Duodenal mucosa (tissue), 2 donors: ENCODE data around the gene SCAMP4.

Experiments
- H3K27ac ChIP-seq: one replicate; pipeline ENCODE4 v1.7.0; 2013; ENCODE audit warnings: low read depth, low read length
- H3K27me3 ChIP-seq, 2 donors: one replicate each; pipeline ENCODE4 v1.7.0; 2013; ENCODE audit warnings: low read length in 2 of 2, control low read depth in 1 of 2; ENCODE audit not compliant: insufficient read depth in 2 of 2, control insufficient read depth in 1 of 2
- H3K36me3 ChIP-seq, 2 donors: one replicate each; pipeline ENCODE4 v1.7.0; 2013; ENCODE audit warnings: low read length in 2 of 2, control low read depth in 1 of 2; ENCODE audit not compliant: insufficient read depth in 2 of 2, control insufficient read depth in 1 of 2
- H3K4me1 ChIP-seq, 2 donors: one replicate each; pipeline ENCODE4 v1.7.0; 2013; ENCODE audit warnings: low read length in 2 of 2, control low read depth in 1 of 2; ENCODE audit not compliant: insufficient read depth in 2 of 2, control insufficient read depth in 1 of 2
- H3K4me3 ChIP-seq, 2 donors: one replicate each; pipeline ENCODE4 v1.7.0; 2013; ENCODE audit warnings: low read length in 2 of 2, low read depth in 1 of 2
- H3K9ac ChIP-seq, 2 donors: one replicate each; pipeline ENCODE4 v1.7.0; 2013; ENCODE audit warnings: low read length in 2 of 2, low read depth in 1 of 2
- H3K9me3 ChIP-seq, 2 donors: one replicate each; pipeline ENCODE4 v1.7.0; 2013; ENCODE audit warnings: low read length in 2 of 2, control low read depth in 1 of 2; ENCODE audit not compliant: control insufficient read depth in 1 of 2

SCAMP4 gene

DNA sequence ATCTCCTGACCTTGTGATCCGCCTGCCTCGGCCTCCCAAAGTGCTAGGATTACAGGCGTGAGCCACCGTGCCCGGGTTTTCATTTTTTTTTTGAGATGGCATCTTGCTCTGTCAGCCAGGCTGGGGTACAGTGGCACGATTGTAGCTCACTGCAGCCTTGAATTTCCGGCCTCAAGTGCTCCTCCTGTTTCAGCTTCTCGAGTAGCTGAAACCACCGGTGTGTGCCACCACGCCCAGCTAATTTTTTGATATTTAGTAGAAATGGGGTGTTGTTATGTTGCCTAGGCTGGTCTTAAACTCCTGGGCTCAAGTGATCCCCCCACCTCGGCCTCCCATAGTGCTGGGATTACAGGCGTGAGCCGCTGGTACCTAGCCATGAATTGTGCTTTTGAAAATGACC, 5.9 kb downstream of the SCAMP4 start:
- Histone ChIP-seq H3K9me3 (no peaks in the 10 kb centered on the region), H3K27me3 (no peaks in the 10 kb centered on the region), H3K4me3 (no peak overlapping the region), H3K36me3 (peaks cover 0 to 18% of the 10 kb centered on the region in 2 donors), H3K27ac (no peak overlapping the region), H3K9ac (no peak overlapping the region), H3K4me1 (peaks cover 16 to 29% of the 10 kb centered on the region in 2 donors)

DNA sequence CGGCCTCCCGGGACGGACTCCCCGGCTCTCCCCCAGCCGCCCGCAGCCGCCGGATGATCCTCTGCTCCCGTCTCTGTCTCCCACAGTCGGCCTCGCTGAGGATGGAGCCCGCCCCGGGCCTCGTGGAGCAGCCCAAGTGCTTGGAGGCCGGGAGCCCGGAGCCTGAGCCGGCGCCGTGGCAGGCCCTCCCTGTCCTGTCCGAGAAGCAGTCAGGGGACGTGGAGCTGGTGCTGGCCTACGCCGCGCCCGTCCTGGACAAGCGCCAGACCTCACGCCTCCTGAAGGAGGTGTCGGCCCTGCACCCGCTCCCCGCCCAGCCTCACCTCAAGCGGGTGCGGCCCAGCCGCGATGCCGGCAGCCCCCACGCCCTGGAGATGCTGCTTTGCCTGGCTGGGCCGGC, 6.8 kb downstream of the SCAMP4 start:
- no peak overlapping the region for H3K4me3 ChIP-seq
- H3K4me1 ChIP-seq, result peaks cover 15 to 24% of the 10 kb centered on the region in 2 donors
- no peaks in the 10 kb centered on the region for H3K9me3 ChIP-seq
- no peak overlapping the region for H3K9ac ChIP-seq
- peaks cover 0 to 18% of the 10 kb centered on the region in 2 donors for H3K36me3 ChIP-seq
- no peaks in the 10 kb centered on the region for H3K27me3 ChIP-seq
- H3K27ac ChIP-seq, result no peak overlapping the region

DNA sequence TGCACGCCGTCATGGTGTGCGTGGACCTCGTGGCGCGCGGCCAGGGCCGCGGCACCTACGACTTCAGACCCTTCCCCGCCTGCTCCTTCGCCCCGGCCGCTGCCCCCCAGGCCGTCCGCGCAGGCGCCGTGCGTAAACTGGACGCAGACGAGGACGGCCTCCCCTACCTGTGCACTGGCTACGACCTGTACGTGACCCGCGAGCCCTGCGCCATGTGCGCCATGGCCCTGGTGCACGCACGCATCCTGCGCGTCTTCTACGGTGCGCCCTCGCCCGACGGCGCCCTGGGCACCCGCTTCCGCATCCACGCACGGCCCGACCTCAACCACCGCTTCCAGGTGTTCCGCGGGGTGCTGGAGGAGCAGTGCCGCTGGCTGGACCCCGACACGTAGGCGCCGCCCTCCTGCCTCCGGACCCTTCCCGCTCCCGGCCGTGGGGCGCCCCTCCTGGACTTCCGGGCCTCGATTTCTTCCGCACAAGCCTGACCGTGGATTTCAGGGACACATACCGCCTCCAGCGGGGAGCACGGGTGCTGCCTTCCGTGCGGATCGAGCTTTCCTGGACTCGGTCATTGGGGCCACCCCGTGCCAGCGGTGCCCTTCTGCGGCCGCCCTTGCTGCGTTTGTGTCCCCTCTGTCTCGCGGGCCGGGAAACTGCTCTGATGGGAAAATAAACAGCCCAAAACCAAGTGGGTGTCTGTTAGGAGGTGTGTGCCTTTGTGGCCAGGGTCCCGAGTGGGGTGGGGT, 7.7 kb downstream of the SCAMP4 start:
- Histone ChIP-seq H3K27me3 (no peaks in the 10 kb centered on the region), H3K4me1 (peaks cover 12 to 17% of the 10 kb centered on the region in 2 donors), H3K4me3 (no peak overlapping the region), H3K36me3 (peaks cover 2 to 21% of the 10 kb centered on the region in 2 donors), H3K27ac (no peak overlapping the region), H3K9me3 (no peaks in the 10 kb centered on the region), H3K9ac (no peak overlapping the region)

DNA sequence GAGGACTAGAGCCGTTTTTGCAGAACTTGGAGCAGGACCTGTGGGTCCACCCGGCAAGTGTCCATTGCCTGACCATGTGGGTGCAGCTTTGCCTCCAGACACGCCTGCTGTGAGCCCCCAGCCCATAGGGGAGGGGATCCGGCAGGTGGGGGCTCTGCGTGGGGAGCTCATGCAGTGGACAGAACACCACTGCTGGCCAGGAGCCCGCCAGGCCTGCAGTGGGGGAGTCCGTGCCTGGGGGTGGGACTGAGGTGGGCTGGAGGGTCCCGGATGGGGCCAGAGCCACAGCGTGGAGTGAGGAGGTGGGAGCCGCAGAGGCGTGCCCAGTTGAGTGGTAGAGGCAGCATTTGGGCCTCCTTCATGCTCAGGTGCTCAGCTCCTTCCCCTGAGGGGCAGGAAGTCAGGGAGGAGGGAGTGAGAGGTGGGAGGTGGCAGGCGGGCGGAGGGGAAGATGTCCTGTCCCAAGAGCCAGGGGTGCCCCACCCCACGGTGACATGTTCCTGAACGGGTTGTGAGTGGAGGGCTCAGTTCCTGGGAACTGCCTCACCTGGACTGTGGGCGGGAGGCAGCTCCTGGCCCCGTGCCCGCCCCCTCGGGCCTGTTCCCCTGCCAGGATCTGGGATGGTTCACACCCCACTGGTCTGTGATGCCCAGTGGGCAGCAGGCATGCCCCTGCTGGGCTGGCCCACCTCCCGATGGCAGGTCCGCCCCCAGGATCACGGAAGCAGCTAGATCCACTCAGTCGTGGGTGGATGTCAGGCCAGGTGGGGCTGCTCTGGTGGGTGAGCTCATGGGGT, 8.8 kb downstream of the SCAMP4 start:
- H3K9me3 ChIP-seq, result no peaks in the 10 kb centered on the region
- no peak overlapping the region for H3K4me3 ChIP-seq
- no peak overlapping the region for H3K9ac ChIP-seq
- H3K4me1 ChIP-seq, result peaks cover 9 to 12% of the 10 kb centered on the region in 2 donors
- peaks cover 6 to 31% of the 10 kb centered on the region in 2 donors for H3K36me3 ChIP-seq
- no peak overlapping the region for H3K27ac ChIP-seq
- H3K27me3 ChIP-seq, result no peaks in the 10 kb centered on the region

DNA sequence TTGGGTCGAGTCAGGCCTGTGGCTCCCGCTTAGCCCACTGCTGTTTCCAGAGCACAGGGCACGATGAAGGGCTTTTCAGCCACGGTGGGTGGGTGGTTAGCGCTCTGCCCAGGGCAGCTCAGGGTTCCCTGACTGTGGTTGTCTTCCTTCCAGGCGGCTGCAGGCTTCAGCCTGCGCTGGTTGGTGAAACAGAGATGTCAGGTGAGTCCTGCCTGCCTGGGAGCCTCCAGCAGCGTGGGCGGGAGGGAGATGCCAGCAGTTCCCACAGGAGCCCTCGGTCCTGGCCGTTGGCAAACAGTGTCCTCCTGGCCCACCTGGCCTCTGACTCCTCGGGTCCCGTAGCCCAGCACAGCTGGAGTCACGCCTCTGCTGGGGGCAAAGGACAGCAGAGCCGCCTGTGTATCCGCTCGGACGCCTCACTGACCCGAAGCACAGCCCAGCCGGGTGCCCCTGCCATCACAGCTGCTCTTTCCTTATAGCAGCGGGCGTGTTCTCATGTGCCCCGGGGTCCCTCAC, 9.7 kb downstream of the SCAMP4 start:
- H3K9ac ChIP-seq, result no peak overlapping the region
- H3K4me1 ChIP-seq, result peaks cover under 1 to 3% of the 10 kb centered on the region in 2 donors
- no peak overlapping the region for H3K27ac ChIP-seq
- H3K9me3 ChIP-seq, result no peaks in the 10 kb centered on the region
- H3K4me3 ChIP-seq, result no peak overlapping the region
- H3K36me3 ChIP-seq, result peaks cover 6 to 34% of the 10 kb centered on the region in 2 donors
- no peaks in the 10 kb centered on the region for H3K27me3 ChIP-seq

DNA sequence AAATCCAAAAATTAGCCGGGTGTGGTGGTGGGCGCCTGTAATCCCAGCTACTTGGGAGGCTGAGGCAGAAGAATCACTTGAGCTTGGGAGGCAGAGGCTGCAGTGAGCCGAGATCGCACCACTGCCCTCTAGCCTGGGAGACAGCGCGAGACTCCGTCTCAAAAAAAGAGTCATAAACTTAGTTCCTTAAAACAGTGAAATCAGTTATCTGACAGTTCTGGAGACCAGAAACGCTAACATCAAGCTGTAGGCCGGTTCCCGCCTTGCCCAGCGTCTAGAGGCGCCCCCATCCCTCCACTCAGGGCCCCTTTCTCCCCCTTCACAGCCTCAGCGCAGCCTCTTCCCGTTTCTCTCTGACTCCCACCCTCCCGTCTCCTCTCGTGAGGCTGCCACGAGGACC, 11.9 kb downstream of the SCAMP4 start:
- no peak overlapping the region for H3K9ac ChIP-seq
- H3K4me3 ChIP-seq, result no peak overlapping the region
- H3K27ac ChIP-seq, result no peak overlapping the region
- no peaks in the 10 kb centered on the region for H3K4me1 ChIP-seq
- no peaks in the 10 kb centered on the region for H3K9me3 ChIP-seq
- no peaks in the 10 kb centered on the region for H3K27me3 ChIP-seq
- H3K36me3 ChIP-seq, result peaks cover 6 to 49% of the 10 kb centered on the region in 2 donors

DNA sequence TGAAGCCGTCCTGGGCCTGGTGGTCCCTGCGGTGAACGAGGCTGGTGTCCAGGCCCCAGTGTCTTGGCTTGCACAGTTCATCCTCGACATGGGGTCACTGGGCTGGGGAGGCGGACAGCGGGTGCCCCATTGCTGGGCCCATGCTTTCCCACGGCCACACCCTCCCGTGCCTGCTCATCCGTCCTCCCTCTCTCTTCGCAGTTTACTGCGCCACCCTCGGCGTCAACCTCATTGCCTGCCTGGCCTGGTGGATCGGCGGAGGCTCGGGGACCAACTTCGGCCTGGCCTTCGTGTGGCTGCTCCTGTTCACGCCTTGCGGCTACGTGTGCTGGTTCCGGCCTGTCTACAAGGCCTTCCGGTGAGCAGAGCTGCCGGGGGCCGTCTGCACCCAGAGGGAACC, 12.7 kb downstream of the SCAMP4 start:
- Histone ChIP-seq H3K4me3 (no peak overlapping the region), H3K36me3 (peaks cover 11 to 54% of the 10 kb centered on the region in 2 donors), H3K9me3 (no peaks in the 10 kb centered on the region), H3K27ac (no peak overlapping the region), H3K27me3 (no peaks in the 10 kb centered on the region), H3K4me1 (no peaks in the 10 kb centered on the region), H3K9ac (no peak overlapping the region)

DNA sequence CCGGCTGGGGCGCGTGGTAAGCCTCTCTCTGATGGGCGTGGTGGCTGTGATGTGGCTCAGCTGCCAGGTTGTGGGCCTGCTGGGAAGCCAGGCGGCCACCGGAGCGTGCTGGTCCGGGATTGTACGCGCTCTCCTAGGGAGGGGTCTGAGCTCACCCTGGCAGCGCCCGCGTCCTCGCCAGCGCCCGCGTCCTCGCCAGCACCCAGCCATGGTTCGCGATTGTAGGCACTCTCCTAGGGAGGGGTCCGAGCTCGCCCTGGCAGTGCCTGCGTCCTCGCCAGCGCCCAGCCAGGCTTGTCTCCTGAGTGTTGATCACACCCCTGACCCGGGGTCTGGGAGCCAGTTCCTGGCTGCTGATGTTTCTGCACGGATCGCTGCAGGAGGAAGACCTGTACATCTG, 13.8 kb downstream of the SCAMP4 start:
- no peak overlapping the region for H3K9ac ChIP-seq
- no peak overlapping the region for H3K27ac ChIP-seq
- no peaks in the 10 kb centered on the region for H3K4me1 ChIP-seq
- no peaks in the 10 kb centered on the region for H3K27me3 ChIP-seq
- H3K36me3 ChIP-seq, result peaks cover 16 to 45% of the 10 kb centered on the region in 2 donors
- H3K9me3 ChIP-seq, result no peaks in the 10 kb centered on the region
- H3K4me3 ChIP-seq, result no peak overlapping the region

DNA sequence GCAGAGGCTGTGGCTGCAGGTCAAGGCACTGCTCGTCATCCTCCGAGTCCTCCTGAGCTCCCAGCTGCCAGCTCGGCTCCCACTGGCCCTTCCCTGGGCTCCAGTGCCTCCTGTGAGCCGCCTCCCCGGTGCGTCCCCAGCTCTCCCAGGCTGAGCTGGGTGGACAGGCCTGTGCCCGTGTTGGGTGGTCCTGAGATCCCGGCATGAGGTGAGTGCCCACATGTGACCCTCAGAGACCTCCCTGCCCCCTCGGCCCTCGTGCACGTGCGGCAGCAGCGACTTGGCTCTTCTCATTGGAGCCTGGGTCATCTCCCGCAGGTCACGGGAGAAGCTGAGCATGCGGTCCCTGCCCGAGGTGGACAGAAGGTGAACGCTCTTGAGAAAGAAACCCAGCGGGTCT, 15.4 kb downstream of the SCAMP4 start:
- H3K4me1 ChIP-seq, result no peaks in the 10 kb centered on the region
- no peak overlapping the region for H3K27ac ChIP-seq
- no peak overlapping the region for H3K4me3 ChIP-seq
- H3K27me3 ChIP-seq, result no peaks in the 10 kb centered on the region
- H3K9ac ChIP-seq, result no peak overlapping the region
- H3K36me3 ChIP-seq, result peaks cover 16 to 51% of the 10 kb centered on the region in 2 donors
- no peaks in the 10 kb centered on the region for H3K9me3 ChIP-seq

DNA sequence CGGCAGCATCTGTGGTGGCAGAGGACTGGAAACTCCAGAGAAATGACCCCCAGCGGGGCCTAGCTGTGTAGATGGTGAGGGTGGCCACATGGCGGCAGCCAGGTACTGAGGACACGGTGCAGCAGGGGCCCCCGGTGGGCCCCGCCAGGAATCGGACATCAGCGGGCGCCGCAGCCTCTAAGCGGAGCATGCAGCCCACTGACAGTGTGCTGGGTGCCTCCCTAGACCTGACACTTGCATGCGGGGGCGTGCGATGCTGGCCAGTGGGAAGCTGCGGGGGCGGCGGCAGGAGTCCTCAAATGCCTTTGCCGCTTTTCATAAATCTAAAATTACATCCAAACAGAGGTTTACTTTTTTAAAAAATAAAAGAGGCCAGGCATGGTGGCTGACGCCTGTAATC, 16.1 kb downstream of the SCAMP4 start:
- H3K4me1 ChIP-seq, result no peaks in the 10 kb centered on the region
- H3K9me3 ChIP-seq, result no peaks in the 10 kb centered on the region
- H3K4me3 ChIP-seq, result no peak overlapping the region
- H3K36me3 ChIP-seq, result peaks cover 16 to 51% of the 10 kb centered on the region in 2 donors
- H3K27me3 ChIP-seq, result no peaks in the 10 kb centered on the region
- H3K27ac ChIP-seq, result no peak overlapping the region
- H3K9ac ChIP-seq, result no peak overlapping the region
